OCI-M2 (cell line): Measurements from ENCODE around the gene SUCLG2.
"Not testable (repeated sequence)": the region's sequence is repeated elsewhere in the genome, so short reads cannot be mapped to it uniquely, and the experiment has no call there.

ENCODE experiments used
- DNase-seq: peaks from one replicate; lab custom pipeline; 2025; ENCODE audit not compliant: unreplicated experiment; lab: John Stamatoyannopoulos, UW

Gene SUCLG2

DNA sequence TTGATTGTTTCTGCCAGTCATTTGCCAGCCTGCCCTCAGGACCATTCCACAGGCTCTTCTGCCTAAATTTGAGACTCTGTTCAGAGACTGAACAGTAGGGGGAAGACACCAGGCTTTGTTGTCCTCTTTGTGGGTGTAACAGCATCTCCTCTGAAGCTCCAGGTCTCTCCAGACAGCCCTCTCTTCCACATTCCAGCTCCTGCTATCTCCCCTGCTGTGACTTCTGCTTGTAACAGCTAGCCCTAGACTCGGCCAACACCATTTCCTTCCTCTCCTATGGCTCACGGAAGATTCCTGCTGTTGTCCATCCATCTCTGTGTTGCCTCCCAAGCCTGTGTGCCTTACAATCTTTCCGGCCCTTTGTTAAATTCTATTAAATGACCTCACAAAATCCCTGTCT, 40.2 kb downstream of the SUCLG2 start:
- DNase-seq: no peak

DNA sequence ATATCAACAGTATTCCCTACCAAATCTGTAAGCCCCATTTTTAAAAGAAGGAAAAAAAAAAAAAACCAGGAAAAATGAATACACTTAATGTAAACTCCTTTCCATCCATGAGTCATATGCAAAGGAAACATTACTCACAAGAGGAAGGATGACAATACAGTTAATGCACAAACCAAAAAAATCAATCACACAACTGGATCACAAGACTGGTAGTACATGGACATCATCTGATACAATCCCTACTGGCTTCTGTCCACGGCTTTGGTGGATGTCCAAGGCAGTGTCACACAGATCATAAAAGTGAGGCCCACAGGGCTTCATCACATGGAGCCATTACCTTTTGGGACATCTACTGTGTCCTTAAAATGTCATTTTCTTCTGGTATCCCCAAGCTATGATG, 44.0 kb downstream of the SUCLG2 start:
- DNase-seq: no peak

DNA sequence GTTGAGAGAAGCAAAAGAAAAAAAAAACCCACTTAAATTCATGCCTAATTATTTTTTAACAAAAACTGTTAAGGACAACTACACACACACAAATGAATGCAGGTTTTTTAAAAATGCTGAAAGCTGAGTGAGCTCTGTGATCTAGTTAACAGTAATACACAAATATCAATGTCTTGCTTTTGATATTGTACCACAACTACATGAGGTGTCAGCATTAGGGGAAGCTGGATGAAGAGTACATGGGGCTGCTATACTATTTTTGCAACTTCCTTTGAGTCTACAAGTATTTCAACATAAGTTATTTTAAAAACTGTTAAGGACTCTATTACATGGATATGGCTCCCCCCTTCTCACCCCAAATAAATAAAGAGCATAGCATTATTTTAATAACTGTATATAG, 44.7 kb downstream of the SUCLG2 start:
- no peak for DNase-seq

- DNase-seq: no peak
Observed at GRCh38 chr3:67608034-67608433, 46.4 kb downstream of the SUCLG2 start.

GRCh38 chr3:67605377-67605776, 49.0 kb downstream of the SUCLG2 start:
- DNase-seq: no peak

GRCh38 chr3:67602816-67603215, 51.6 kb downstream of the SUCLG2 start:
- DNase-seq: no peak

- DNase-seq: no peak
Observed at GRCh38 chr3:67601919-67602608, 52.3 kb downstream of the SUCLG2 start.

GRCh38 chr3:67601385-67601784, 53.0 kb downstream of the SUCLG2 start:
- DNase-seq: no peak

GRCh38 chr3:67599821-67600220, 54.6 kb downstream of the SUCLG2 start:
- DNase-seq: no peak

GRCh38 chr3:67598814-67599556, 55.4 kb downstream of the SUCLG2 start:
- no peak for DNase-seq

DNA sequence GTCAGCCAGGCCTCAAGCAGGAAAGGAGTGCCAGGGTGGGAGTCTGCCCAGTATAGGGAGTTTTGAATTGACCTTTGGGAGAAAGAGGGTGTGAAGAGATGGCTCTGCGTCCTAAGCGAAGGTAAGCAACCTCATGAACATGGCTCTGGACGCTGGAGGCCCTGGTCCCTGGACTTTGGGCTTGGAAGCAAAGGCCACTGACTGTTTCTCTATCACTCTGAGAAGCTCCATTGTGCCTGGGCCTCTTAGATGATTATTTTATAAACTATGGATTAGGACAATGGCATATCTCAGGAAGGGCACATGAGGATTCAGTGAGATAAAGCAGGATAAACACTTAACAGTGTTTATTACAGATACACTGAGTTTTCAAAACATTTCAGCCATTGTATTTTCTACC, 59.0 kb downstream of the SUCLG2 start:
- DNase-seq: no peak

GRCh38 chr3:67593761-67594234, 60.6 kb downstream of the SUCLG2 start:
- no peak for DNase-seq

GRCh38 chr3:67592057-67592456, 62.4 kb downstream of the SUCLG2 start:
- no peak for DNase-seq

DNA sequence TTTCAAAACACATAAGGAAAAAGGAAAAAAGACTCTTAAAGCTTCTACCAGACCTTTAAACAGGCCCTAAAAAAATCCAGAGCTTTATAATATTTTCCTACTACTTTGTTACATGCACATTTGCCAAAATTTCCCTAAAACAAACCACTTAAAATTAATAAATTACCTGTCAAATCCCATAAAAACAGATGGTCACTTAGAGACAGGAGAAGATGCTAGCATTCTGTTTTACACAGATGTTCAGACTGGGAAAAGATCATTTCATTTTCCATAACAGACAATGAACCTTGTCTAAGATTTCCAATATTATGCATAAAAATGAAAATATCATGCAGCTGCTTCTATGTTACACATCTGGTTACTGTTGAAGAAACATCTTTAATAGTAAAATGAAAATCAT, 66.6 kb downstream of the SUCLG2 start:
- no peak for DNase-seq

DNA sequence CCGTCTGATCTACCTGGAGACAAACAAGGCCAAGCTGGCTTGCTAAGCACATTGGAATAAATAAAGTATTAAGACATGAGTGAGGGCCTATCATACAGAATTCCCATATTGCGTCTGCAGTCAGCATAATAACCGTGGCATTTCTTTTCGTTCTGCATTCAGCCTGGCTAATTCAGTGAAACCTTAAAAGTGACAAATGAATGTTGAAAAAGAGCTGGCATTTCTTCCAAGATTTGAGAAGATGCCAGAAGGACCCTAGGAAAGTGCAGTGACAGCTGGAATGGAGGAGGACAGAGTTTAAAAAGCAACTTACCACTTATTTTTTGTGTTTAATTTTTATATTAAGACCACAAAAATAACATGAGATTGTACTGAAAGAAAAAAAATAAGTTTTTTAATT, 67.1 kb downstream of the SUCLG2 start:
- DNase-seq: no peak

- not testable (repeated sequence) for DNase-seq
Observed at GRCh38 chr3:67584608-67585007, 69.8 kb downstream of the SUCLG2 start.

GRCh38 chr3:67580430-67581000, 73.9 kb downstream of the SUCLG2 start:
- no peak for DNase-seq

DNA sequence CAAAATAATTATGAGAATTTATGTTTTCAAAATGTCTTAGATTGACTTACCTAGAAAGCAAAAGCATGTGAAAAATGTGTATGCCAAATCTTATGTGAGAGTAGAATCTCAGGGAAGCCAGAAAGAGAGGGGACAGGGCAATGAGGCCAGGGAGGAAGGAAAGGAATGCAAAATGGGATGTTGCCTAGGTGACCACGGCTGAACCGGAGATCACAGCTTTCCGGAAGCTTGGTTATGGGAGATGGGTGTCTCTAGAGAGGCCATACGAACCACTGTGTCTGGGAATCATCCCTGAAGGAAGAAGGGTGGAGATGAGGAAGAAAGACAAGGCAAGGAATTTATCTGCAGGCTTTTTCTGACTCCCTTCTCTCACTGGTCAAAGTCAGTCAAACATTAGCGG, 76.0 kb downstream of the SUCLG2 start:
- no peak for DNase-seq

- no peak for DNase-seq
Observed at GRCh38 chr3:67576441-67576840, 78.0 kb downstream of the SUCLG2 start.

- DNase-seq: no peak
Observed at GRCh38 chr3:67569324-67569723, 85.1 kb downstream of the SUCLG2 start.

DNA sequence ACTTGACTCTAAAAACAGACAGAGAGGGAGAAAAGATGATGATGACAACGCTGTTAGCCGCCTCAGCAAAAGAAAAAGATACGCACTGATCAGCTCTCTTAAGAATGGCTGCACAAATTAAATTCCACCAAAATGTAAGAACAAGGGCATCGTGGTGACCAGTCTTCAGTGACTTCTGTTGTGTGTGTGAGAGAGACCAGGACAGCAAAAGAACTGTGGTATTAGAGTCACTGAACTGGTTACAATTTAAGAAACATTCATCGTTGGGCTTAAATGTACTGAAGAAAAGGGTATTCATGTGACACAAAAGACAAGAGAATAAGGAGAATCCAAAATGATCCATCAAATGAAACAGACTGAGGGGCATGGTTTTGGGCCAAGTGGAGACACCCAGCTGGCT, 86.5 kb downstream of the SUCLG2 start:
- DNase-seq: no peak

GRCh38 chr3:67564973-67565372, 89.4 kb downstream of the SUCLG2 start:
- DNase-seq: no peak
